Left hindlimb (tissue), 1 donor: ENCODE results near the gene CDK18.
A peak's percentile ranks its signal among the peaks of the same experiment; 100 is the strongest.

Experiments
- DNase-seq: peaks from one replicate; pipeline ENCODE4 v3.0.0-alpha.2; 2018

The CDK18 gene

DNA sequence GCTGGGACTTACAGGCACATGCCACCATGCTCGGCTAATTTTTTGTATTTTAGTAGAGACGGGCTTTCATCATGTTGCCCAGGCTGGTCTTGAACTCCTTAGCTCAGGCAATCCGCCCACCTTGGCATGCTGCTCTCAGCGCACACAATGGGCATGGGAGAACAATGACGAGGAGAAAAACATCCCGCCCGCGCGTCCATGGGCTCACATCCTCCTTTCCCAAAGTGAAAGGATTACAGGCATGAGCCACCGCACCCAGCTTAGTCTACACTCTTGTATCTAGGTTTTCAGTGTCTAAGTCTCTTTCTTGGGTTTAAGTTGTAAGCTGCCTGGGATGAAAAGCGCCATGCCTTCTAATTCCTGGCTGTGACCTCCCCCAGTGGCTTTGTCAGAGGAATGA, 37.9 kb downstream of the CDK18 start:
- DNase-seq: no peak

DNA sequence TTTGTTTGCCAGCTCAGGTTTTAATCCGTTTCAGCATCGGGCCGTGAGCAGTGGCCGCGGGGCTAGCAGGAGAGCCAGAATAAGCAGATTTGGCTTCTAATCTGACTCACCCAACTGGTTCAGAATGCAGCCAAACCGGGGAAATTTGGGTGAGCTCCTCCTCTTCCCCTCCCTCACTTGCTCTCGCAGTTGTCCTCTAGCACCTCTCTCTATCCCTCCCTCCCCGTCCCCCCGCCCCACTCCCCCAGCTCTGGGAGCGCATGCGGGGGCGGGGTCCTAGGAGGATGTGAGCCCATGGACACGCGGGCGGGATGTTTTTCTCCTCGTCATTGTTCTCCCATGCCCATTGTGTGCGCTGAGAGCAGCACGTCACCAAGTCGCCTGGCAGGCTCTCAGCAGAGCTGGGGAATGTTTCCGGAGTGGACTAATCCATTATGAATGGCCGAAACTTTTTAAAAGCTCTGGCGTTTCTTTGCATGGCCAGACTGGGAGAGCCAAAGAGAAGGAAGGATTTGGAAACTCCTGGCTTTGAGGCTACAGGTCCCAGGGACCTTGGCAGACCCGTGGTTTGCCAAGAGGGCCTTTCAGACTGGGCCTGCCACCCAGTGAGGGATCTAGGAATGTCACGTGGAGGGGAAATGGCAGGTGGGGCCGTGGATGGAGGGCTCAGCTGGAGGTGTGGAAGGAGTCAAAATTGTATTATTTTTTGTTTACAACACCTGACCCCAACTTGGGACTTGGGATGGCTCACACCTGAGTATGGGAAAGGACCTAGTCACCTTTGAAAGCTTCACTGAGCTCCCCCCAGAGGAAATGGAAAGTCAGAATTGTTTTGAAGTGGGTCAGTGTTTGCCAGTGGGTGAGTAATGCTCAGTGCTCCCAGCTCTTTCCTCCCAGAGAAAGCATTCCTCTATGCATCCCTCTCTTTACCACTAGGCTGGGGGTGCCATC, 39.2 kb downstream of the CDK18 start:
- DNase-seq: peak; percentile 84

DNA sequence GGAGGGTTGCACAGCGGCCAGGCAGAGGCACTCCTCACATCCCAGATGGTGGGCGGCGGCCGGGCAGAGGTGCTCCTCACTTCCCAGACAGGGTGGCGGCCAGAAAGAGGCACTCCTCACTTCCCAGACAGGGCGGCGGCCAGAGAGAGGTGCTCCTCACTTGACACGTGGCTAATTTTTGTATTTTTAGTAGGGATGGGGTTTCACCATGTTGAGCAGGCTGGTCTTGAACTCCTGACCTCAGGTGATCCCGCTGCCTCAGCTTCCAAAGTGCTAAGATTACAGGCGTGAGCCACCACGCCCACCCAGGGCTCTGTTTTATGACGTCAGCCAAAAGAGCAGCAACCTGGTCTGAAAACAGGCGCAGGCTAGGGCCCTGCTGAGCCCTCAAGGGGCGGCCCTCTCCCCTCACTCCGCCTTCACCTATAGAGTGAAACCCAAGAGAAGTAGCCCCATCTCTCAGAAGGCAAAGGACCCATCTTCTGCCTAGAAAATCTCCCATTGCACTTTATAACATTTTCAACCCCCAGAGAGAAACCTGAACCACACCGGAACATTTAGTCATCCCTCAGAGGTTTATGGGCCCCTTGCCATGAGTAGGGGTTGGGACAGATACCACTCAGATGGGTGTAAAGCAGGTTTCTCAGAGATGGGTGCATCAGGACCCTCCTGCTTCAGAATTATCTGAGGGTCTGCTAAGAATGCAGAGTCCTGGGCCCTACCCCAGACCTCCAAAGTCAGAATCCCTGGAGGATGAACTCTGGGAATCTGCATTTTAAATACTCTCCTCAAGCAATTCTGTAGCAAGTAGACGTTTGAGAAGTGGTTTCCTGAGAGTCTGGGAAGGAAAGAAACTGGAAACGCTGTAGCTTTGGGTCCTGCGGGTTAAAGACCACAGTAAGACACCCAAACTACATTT, 40.8 kb downstream of the CDK18 start:
- DNase-seq: no peak

DNA sequence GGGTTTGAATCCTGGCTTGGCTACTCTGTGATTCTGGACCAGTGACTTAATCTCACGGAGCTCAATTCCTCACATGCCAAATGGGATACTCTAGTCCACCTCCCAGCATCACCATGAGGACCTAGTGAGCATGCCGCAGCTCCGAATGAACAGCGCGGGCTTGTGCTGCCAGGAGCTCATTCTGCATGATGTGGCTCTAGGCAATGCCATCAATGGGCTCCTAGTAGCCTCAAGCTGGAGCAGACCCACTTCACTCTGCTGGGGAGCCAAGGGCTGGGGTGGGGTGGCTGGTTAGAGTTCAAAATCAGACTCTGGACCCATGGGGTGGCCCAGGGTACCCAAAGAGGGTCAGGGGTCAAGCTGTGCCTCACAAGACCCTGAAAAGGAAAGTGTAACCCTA, 41.5 kb downstream of the CDK18 start:
- no peak for DNase-seq

DNA sequence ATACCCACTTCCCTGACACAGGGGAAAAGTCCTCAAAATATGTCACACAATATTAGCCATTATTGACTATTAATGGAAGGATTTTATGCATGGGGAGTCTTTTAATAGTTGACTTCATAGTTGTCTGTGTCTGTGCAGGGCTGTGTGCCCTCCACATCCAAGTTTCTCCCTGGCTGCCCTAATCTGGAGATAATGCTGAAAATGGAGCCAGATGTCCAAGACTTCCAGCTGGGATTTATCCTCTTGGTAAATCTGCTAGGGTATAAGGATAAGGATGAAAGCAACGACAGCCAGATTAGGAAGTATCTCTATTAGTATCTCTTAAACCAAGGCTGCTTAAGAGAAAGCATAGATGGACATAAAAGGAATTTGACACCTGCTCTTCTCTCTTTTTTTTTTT, 42.1 kb downstream of the CDK18 start:
- no peak for DNase-seq

DNA sequence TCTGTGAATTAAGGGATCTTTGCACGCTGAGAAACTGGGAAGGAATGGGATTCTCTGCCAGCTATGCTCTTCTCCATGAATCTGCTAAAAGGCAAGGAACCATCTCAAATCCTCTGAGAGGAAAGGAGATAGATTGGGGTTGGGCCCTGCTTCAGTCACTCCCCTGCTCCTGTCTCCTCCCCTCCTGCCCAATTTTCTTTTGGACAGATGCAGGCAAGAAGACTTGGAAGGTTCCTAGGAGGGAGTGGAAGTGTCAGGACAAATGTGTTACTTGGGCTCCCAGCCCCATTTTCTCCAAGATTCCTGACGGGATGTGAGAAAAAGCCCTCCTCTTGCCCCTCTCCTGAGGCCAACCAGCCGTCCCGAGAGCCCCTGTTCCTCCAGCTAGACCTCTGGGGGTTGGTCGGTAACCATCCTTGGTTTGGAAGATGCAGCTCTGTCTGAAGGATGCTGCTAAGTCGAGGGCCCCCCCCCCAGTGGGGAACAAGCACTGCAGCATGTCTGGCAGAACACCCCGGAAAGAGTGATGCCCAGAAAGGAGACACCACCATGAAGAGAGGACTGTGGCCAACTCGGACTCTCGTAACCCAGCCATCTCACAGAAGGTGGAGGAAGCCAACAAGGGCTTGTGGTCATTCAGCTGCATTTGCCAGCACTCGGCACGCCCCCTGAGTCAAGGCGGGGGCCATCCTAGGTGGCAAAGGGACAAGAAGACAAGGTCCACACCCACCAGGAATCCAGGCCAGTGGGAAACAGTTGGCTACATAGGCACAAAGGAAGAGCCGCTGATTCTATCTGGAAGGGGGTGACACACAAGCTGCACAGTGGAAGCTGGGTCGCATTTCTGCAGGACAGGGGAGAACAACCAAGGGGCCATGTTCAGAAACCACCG, 43.7 kb downstream of the CDK18 start:
- DNase-seq: no peak

DNA sequence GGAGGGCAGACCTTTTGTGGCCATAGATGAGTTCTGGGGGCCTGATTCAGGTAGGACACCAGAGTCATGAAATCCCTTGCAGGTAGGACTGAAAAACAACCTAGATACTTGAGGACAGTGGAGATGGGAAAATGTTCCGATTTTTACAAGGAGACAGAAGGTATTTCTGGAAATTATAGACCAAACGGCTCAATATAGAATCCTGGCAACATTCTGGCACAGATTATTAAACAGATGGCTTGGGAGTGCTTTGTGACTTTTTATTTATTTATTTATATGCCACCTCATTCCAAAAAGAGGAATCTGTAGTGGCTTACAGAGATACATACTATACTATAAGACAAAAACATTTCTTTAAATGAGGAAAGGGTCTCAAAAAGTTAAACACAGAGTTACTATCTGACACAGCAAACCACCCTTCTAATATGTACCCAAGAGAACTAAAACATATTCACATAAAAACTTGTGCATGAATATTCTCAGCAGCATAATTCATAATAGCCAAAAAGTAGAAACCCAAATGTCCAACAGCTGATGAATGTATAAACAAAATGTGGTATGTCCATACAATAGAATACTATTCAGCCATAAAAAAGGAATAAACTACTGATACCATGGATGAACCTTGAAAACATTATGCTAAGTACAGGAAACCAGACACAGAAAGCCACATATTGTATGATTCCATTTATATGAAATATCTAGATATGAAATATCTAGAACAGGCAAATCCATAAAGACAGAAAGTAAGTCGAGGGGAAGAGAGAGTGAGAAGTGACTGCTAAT, 49.8 kb downstream of the CDK18 start:
- DNase-seq: no peak

DNA sequence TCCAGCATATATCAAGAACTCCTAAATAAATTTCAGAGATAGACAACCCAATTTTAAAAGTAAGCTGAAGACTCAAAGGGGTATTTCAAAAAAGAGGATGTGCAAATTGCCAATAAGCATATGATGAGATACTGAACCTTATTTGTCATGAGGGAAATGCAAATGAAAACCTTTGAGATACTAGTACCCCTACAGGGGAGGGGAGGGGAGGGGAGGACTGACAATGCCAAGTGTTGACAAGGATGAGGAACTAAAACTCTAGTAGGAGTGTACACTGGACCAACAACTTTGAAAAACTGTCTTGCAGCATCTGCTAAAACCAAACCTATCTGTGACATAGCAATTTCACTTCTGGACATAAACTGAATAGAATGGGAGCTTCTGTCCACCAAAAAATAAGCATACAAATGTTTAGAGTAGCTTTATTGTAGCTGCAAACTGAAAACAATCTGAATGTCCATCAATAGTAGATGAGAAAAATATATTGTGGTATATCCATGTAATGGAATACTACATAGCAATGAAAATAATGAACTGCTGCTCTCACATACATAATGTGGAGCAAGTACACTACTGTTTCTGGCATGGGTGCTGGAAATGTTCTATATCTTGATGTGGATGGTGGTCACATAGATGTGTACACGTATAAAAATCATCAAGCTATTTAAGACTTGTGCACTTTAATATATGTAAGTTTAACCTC, 57.2 kb downstream of the CDK18 start:
- DNase-seq: no peak

DNA sequence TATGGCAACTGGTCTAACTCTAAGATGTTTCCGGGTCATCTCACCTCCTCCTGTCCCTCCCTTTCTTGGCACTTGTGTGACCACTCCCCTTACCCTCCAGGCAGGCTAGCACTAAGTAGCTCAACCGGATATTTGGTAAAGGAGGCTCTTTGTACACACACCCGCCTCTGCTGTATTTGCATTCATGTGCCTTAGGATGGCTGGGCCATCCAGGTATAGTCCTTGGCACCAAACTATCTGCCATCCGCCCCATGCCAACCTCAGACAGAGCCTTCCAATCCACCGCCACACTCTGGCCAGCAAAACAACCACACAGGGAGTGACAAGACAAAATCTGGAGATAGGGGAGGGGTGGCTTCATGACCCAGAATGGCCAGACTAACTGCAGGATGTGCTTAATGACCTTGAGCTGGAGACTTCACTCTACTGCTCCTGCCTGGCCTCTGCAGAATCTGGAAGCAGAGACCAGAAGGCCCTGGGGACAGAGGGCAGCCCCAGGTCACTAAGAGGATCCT, 59.5 kb downstream of the CDK18 start:
- no peak for DNase-seq

DNA sequence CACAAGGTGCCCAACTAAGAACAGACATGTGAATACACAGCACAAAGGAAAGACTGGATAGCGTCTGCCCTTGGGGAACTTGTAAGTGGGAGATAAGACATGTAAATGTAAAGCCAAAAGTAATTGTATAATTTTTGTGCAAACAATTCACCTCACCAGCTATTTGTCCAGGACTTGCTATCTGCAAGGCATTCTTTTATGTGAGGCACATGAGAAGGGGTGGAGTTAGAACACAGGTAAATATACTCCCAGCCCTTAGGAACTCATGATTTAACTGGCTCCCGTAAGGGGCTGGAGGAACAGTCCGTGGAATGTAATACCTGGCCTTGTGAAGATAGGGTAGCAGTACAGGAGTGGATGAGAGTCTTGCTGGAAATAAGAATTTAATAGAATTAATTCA, 61.3 kb downstream of the CDK18 start:
- no peak for DNase-seq

DNA sequence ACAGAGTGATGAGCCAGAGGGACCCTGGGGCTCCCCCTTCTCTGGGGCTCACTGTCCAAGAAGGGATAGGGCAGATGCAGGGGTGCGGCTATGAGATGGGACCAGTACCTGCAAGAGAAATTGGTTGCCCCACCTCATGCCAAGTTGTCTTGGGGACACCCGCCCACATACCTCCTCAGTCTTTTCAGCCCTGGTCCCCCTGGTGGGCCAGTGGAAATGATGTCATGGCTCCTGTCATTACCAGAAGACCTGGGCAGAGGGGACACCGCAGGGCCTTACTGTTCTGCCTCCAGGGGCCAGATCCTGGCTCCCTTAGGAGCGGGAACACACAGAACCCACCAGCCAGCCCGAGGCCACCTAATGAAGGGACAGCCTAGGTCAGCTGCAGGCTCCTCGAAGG, 63.2 kb downstream of the CDK18 start:
- no peak for DNase-seq

DNA sequence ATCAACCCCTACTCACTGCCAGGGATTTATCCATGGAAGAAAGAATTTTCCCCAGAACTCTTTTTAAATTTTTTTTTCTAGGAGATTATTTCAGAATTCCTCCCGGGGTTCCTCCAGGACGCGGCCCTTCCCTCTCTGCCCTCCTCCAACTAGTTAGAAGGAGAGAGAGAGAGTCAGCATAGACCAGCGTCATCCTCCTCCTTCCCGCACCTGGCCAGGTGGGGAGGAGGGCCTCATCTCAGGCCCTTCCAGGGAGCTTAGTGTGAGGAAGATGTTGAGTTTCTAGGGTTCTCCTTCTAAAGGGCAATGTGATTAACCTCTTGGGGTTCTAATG, 63.6 kb downstream of the CDK18 start:
- DNase-seq: no peak

DNA sequence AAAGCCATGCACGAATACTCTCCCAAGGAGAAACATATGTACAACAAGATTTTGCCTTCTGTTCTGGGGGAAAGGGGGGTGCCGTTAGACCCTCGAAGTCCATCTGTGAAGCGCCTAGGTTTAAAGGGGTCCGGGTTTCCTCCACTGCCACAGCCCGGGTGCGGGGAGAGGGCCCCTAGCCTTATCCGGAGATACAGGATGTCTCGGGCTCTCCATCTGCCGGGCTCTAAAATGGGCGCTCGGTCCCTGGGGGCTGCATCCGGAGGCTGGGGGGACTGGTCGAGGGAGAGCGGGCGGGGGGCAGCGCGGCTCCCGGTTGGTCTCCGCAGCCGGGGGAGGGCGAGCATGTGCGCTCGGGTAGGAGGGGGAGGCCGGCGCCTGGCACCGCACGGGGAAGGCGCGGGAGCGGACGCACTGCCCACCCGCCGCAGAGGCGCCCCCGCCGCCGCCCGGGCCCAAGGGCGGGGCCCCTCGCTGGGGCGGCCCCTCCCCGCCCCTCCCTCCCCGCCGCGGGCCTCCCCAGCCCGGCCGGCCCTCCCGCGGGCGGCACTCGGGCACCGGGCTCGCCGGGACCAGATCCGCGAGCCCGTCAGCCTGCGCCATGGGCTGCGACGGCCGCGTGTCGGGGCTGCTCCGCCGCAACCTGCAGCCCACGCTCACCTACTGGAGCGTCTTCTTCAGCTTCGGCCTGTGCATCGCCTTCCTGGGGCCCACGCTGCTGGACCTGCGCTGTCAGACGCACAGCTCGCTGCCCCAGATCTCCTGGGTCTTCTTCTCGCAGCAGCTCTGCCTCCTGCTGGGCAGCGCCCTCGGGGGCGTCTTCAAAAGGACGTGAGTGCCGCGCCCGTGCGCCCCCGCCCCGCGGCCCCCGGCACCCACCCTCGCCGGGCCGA, 64.2 kb downstream of the CDK18 start:
- no peak for DNase-seq

DNA sequence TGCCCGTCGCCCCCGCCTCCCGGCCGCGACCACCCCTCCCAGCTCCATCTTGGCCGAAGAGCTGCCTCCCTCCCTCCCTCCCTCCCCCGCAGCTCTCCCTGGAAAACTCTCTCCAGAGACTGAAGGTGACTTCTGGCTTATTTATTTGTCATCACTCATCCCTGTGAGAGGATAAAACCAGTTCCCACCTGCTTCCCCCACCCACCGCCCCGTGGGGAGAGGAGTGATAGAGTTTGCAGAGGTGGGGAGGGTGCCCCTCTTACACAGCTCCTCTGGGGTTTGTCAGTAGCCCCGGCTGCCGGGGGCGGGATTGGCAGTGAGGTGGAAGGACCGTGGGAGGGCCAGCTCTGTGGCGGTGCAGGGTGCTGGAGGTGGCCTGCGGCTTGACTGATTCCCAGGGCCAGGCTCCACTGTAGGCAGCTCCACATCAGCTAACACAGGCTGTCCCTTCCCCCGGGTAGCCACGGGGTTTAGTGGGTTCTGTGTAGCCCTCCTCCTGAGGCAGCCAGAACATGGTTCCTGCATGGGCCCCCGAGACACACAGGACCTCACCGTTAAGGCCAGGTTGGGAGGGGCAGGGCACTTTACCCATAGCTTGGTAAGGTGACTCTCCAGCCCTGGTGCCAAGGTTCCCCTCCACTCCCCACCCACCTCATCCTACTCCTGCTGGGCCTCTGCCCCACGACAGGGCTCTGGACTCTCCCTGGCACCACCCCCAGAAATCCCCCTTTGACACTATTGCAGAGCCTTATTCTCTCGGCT, 65.1 kb downstream of the CDK18 start:
- no peak for DNase-seq

DNA sequence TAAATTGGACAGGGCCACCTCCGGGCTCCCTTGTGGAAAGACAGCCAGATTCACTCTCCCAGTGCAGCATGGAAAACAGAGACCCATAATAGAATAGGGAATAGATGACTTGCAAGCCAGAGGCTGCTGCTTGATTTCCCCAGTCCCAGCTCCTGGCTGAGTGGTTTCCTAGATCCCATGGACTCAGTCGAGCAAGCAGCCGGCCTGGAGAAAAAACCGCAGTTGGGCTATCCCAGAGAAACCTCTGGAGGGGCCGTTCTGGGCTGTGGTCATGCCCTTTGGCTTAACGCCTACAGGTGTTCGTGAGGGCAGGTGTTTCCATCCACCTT, 65.7 kb downstream of the CDK18 start:
- no peak for DNase-seq

DNA sequence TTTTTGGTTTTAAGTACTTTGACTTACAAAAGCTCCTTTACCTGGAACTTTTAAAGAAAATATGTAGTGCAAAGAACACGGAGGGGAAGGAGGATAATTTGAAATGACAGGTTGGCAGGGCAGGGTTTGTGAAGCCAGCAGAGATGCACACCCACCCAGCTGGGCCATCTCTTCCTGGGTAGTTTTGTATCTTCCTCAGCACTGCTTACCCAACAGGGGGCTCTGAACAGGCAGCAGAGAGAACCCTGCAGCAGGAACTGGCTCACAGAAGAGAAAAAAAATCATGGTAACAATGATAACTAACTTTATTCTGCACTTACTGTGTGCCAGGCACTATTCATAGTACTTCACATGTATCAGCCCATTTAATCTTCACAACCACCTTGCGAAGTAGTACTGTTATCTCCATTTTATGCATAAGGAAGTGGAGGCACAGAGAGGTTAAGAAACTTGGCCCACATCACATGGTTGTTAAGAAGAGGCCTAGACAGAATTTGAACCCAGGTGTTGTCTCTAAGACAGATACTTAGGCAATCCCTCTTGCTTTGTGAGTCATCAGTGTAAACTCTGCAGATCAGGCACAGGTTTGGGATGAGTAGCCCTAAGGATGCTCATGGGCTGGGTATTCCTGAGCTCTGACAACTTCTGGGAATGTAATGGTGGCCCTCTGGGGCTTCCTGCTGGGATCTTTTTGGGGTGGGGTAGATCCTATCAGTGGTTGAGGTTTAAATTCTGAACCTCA, 66.5 kb downstream of the CDK18 start:
- DNase-seq: no peak

DNA sequence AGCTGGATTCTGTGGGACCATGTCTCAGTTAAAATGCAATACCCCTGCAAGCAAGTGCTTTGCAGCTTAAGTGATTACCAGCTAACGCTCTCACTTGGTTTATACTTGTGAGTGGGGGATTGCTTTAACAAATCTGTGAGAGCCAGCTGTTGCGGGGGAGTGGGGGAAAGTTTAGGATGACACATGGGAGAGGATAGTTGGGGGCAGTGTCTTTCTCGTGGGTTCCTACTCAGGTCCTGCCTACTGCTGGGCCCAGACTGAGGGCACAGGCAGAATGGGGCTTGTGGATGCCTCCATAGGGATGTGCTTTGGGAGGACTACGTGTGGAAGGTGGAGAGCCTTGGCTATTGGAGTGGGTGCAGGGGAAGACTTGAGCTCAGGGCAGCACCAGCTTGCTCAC, 67.3 kb downstream of the CDK18 start:
- DNase-seq: no peak

DNA sequence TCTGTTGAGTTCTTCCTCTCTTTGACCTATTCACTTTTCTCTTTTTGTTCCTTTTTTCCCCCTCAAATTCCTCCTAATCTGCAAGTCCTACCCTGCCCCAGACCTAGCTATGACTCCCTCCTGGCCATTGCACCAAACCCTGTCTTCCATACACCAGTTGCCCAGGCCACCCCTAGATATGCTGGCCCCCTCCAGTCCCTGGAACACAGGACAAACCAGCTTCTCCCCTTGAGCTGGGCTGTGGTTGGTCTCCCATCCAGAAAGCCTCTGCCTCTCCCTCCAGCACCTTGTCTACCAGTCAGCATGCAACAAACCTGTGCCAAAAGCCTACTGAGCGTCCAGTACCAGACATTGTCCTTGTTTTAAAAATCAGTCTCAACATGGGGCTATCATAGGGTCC, 68.0 kb downstream of the CDK18 start:
- DNase-seq: no peak
